K562 (cell line): Measurements from ENCODE around the gene GTF3C6.

ENCODE experiments used
- BRCA1 ChIP-seq, 2 experiments: fragments of 450-650 bp in 1 of 2; sonication (generic) in 1 of 2; formaldehyde crosslinking in 1 of 2; IDR thresholded peaks; 2 replicates each; pipeline versions ENCODE4 v1.5.0 to v1.6.1; 2017 to 2020; ENCODE audit warnings: mild to moderate bottlenecking in 1 of 2, missing genetic modification reagents in 1 of 2
- GABPA ChIP-seq: fragments of 200-800 bp; sonication (Bioruptor generic); conservative IDR thresholded peaks from 2 replicates; pipeline ENCODE4 v1.6.1; 2016; ENCODE audit warnings: low read depth, missing genetic modification characterization, missing compliant biosample characterization
- PHB2 ChIP-seq: fragments of 450-650 bp; IDR thresholded peaks from 2 replicates; pipeline ENCODE4 v1.6.1; 2017; ENCODE audit warnings: low read depth
- ZNF253 ChIP-seq: fragments of 250-450 bp; sonication (Bioruptor Pico); conservative IDR thresholded peaks from 2 replicates; pipeline ENCODE4 v1.6.1; 2021; ENCODE audit warnings: mild to moderate bottlenecking
- ZNF780A ChIP-seq: fragments of 250-450 bp; sonication (Bioruptor Pico); IDR thresholded peaks from 2 replicates; pipeline ENCODE4 v1.5.0; 2021; ENCODE audit warnings: mild to moderate bottlenecking
- TF ChIP-seq, protein P1 (sequence below): fragments of 450-650 bp; conservative IDR thresholded peaks from 2 replicates; pipeline ENCODE4 v1.6.1; 2016; ENCODE audit warnings: missing genetic modification characterization, low read depth, mild to moderate bottlenecking, missing compliant biosample characterization, moderate library complexity

DNA sequence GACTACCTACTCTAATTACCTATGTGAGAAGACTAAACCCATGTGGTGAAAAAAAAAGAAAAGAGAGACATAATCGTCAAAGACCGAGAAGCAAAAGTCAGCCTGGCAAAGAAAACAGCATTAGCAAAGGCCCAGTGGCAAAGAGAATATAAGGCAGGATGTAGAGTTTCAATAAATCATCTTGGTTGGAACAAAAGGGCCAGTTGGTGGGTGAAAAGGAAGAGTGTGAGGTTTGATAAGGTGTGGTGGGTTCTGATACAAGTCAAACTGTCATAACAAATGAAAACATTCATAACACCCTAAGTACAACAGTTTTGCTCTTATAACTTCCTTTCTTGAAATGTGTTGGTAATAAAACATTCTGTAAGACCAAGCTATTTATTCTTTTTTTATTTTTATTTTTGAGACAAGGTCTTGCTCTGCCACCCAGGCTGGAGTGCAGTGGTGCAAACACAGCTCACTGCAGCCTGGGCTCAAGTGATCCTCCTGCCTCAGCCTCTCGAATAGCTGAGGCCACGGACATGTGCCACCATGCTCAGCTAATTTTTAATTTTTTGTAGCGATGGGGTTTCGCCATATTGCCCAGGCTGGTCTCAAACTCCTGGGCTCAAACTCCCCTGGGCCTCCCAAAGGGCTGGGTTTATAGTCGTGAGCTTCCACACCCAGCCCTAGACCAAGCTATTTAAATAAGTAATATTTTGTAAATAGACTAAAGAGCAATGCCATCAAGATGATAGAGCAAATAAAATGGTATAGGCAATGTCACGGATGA is 18.9 kb upstream of the GTF3C6 start:
- TF ChIP-seq BRCA1 (IDR thresholded peaks at IDR 0.05), result no peak
- TF ChIP-seq BRCA1 (CRISPR knock-in tag; IDR thresholded peaks at IDR 0.05), result no peak
- TF ChIP-seq PHB2, result no peak
- no peak for TF ChIP-seq ZNF780A (CRISPR knock-in tag)
- no peak for TF ChIP-seq ZNF253 (CRISPR knock-in tag)
- TF ChIP-seq GABPA (tag), result no peak
- TF ChIP-seq, protein P1, sequence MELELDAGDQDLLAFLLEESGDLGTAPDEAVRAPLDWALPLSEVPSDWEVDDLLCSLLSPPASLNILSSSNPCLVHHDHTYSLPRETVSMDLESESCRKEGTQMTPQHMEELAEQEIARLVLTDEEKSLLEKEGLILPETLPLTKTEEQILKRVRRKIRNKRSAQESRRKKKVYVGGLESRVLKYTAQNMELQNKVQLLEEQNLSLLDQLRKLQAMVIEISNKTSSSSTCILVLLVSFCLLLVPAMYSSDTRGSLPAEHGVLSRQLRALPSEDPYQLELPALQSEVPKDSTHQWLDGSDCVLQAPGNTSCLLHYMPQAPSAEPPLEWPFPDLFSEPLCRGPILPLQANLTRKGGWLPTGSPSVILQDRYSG (tag), result no peak
